HEK293T (cell line): Measurements from ENCODE around the gene ERP29.
"Not testable (repeated sequence)": the region's sequence is repeated elsewhere in the genome, so short reads cannot be mapped to it uniquely, and the experiment has no call there.

Experiments used
- CTCF ChIA-PET: fragments of 350-600 bp; formaldehyde crosslinking; extraction: SDS; loops from one replicate; lab custom pipeline; 2021; ENCODE audit warnings: antibody characterized with exemption, inconsistent platforms; lab: Yijun Ruan, JAX
- POLR2A ChIA-PET: fragments of 350-600 bp; formaldehyde crosslinking; extraction: SDS; loops from one replicate; lab custom pipeline; 2020; ENCODE audit warnings: antibody characterized with exemption, inconsistent platforms; lab: Yijun Ruan, JAX
- DNase-seq: peaks from one replicate; pipeline ENCODE4 v3.0.0; 2012; ENCODE audit warnings: mixed read lengths; ENCODE audit errors: extremely low spot score
- ARNT ChIP-seq: fragments of 450-650 bp; IDR thresholded peaks from 2 replicates; pipeline ENCODE4 v1.6.1; 2017; ENCODE audit warnings: mild to moderate bottlenecking
- BHLHE40 ChIP-seq: fragments of 450-650 bp; IDR thresholded peaks from 2 replicates; pipeline ENCODE4 v1.6.1; 2016; ENCODE audit warnings: mild to moderate bottlenecking, moderate library complexity, borderline replicate concordance
- CTBP1 ChIP-seq: fragments of 450-650 bp; IDR thresholded peaks from 2 replicates; pipeline ENCODE4 v1.6.1; 2016; ENCODE audit warnings: borderline replicate concordance
- ELF4 ChIP-seq: fragments of 450-650 bp; IDR thresholded peaks from 2 replicates; pipeline ENCODE4 v1.6.1; 2017; ENCODE audit warnings: antibody characterized with exemption
- FOXA1 ChIP-seq: fragments of 450-650 bp; IDR thresholded peaks from 2 replicates; pipeline ENCODE4 v1.6.1; 2016; ENCODE audit warnings: mild to moderate bottlenecking
- FOXK2 ChIP-seq: fragments of 450-650 bp; IDR thresholded peaks from 2 replicates; pipeline ENCODE4 v1.6.1; 2016; ENCODE audit warnings: mild to moderate bottlenecking
- FOXM1 ChIP-seq: fragments of 450-650 bp; IDR thresholded peaks from 2 replicates; pipeline ENCODE4 v1.6.1; 2017; ENCODE audit warnings: mild to moderate bottlenecking, borderline replicate concordance
- HDGF ChIP-seq: fragments of 450-650 bp; IDR thresholded peaks from 2 replicates; pipeline ENCODE4 v1.6.1; 2017; ENCODE audit warnings: antibody characterized with exemption, borderline replicate concordance
- L3MBTL2 ChIP-seq: fragments of 450-650 bp; conservative IDR thresholded peaks from 2 replicates; pipeline ENCODE4 v1.6.1; 2016; ENCODE audit warnings: mild to moderate bottlenecking
- LEF1 ChIP-seq: fragments of 450-650 bp; IDR thresholded peaks from 2 replicates; pipeline ENCODE4 v1.6.1; 2017; ENCODE audit warnings: mild to moderate bottlenecking, borderline replicate concordance
- NFRKB ChIP-seq: fragments of 450-650 bp; IDR thresholded peaks from 2 replicates; pipeline ENCODE4 v1.6.1; 2016; ENCODE audit warnings: mild to moderate bottlenecking, moderate library complexity
- PKNOX1 ChIP-seq: fragments of 450-650 bp; IDR thresholded peaks from 2 replicates; pipeline ENCODE4 v1.6.1; 2016
- SP1 ChIP-seq: fragments of 450-650 bp; IDR thresholded peaks from 2 replicates; pipeline ENCODE4 v1.6.1; 2017
- SUZ12 ChIP-seq: fragments of 450-650 bp; IDR thresholded peaks from 2 replicates; pipeline ENCODE4 v1.6.1; 2016; ENCODE audit warnings: mild to moderate bottlenecking
- TARDBP ChIP-seq: fragments of 450-650 bp; IDR thresholded peaks from 2 replicates; pipeline ENCODE4 v1.6.1; 2016
- ZNF384 ChIP-seq: fragments of 450-650 bp; IDR thresholded peaks from 2 replicates; pipeline ENCODE4 v1.6.1; 2016

ERP29 gene

GRCh38 chr12:111992464-111992863 lies 20.8 kb upstream of the ERP29 start:
- ChIA-PET POLR2A (no interaction called here), CTCF (no interaction called here)
- no peak for TF ChIP-seq ZNF384
- TF ChIP-seq FOXK2: no peak
- no peak for TF ChIP-seq TARDBP
- no peak for TF ChIP-seq SUZ12
- TF ChIP-seq NFRKB: no peak
- no peak for TF ChIP-seq PKNOX1
- no peak for TF ChIP-seq LEF1
- TF ChIP-seq FOXA1: no peak
- no peak for TF ChIP-seq HDGF
- TF ChIP-seq L3MBTL2: no peak
- DNase-seq: no peak

GRCh38 chr12:111993292-111994150 lies 19.7 kb upstream of the ERP29 start:
- DNase-seq: no peak
- TF ChIP-seq CTBP1 (no peak), HDGF (no peak), BHLHE40 (no peak), TARDBP (no peak), LEF1 (no peak)
- ChIA-PET POLR2A (no interaction called here), CTCF (no interaction called here)

- DNase-seq, POLR2A ChIA-PET, CTCF ChIA-PET: not testable (repeated sequence)
Measured at GRCh38 chr12:111994211-111995111, 18.8 kb upstream of the ERP29 start.

- POLR2A ChIA-PET: interaction anchor here (0.7 kb wide), 1 partner anchor 16 kb away, joined by 3 read pairs; no protein-coding TSS in a partner anchor
- TF ChIP-seq LEF1 (no peak), FOXM1 (no peak), ELF4 (no peak), SP1 (no peak)
- CTCF ChIA-PET: no interaction called here
- DNase-seq: no peak
Measured at GRCh38 chr12:111995782-111996480, 17.3 kb upstream of the ERP29 start.

- TF ChIP-seq FOXM1: no peak
- no peak for TF ChIP-seq LEF1
- TF ChIP-seq L3MBTL2: no peak
- TF ChIP-seq BHLHE40: no peak
- TF ChIP-seq TARDBP: no peak
- TF ChIP-seq ARNT: no peak
- TF ChIP-seq NFRKB: no peak
- no peak for TF ChIP-seq FOXA1
- no peak for TF ChIP-seq ELF4
- no peak for TF ChIP-seq FOXK2
- TF ChIP-seq CTBP1: no peak
- no peak for TF ChIP-seq SP1
- DNase-seq: no peak
- POLR2A ChIA-PET: interaction anchor here (0.9 kb wide), 1 partner anchor 16 kb away, joined by 4 read pairs; the partner anchor contains the start of genes ERP29 and TMEM116
- CTCF ChIA-PET: no interaction called here
Measured at GRCh38 chr12:111997300-111997699, 15.9 kb upstream of the ERP29 start.

GRCh38 chr12:111998015-111998414 lies 15.2 kb upstream of the ERP29 start:
- ChIA-PET CTCF (no interaction called here), POLR2A (interaction anchor here (0.9 kb wide), 1 partner anchor 15 kb away, joined by 4 read pairs; the partner anchor contains the start of genes ERP29 and TMEM116)
- TF ChIP-seq NFRKB: no peak
- TF ChIP-seq BHLHE40: no peak
- TF ChIP-seq HDGF: no peak
- no peak for TF ChIP-seq PKNOX1
- TF ChIP-seq SUZ12: no peak
- no peak for DNase-seq

- POLR2A ChIA-PET, CTCF ChIA-PET, DNase-seq: not testable (repeated sequence)
Measured at GRCh38 chr12:111999129-111999528, 14.1 kb upstream of the ERP29 start.
